ENCODE measurements around the gene TRIM31. TPM values are rescaled to one million over a fixed set of nuclear protein-coding genes. Genes with fewer than 3 reads are reported as not detected.
A peak's percentile ranks its signal among the peaks of the same experiment; 100 is the strongest.

Gene TRIM31
- polyA plus RNA-seq, 1 donor from 2014 or later = not detected

- Histone ChIP-seq H3K9ac (ENCODE audit: low read length) (no peak overlapping the region), H3K4me2 (ENCODE audit: low read length) (no peak overlapping the region)
These were observed 36.8 kb downstream of the TRIM31 start for GRCh38 chr6:30075790-30076732.

More at GRCh38 chr6:30075790-30076732, 36.8 kb downstream of the TRIM31 start:
- Histone ChIP-seq H3K36me3 (ENCODE audit: insufficient read depth, low read length) (no peaks in the 10 kb centered on the region), H3F3A (ENCODE audit: insufficient read depth, low read length, poor library complexity, severe bottlenecking) (no peaks in the 10 kb centered on the region), H3K4me3 (ENCODE audit: low read length) (peak overlapping the region; percentile 60), H2AFZ (ENCODE audit: low read depth, low read length) (no peak overlapping the region), H3K27me3 (ENCODE audit: insufficient read depth, low read depth, low read length) (peaks cover 83% of the 10 kb centered on the region), H3K79me2 (replicated peaks; ENCODE audit: insufficient read depth, low read length) (no peaks in the 10 kb centered on the region), H3K9me2 (ENCODE audit: insufficient read depth, low read length) (no peaks in the 10 kb centered on the region), H4K20me1 (ENCODE audit: insufficient read depth) (no peaks in the 10 kb centered on the region), H3K9me3 (ENCODE audit: low read length) (peaks cover 3% of the 10 kb centered on the region), H3K27ac (ENCODE audit: low read length) (no peak overlapping the region)
- TF ChIP-seq RAD21 (conservative IDR thresholded peaks at IDR 0.05) = no peak
- TF ChIP-seq EP300 (conservative IDR thresholded peaks at IDR 0.05; ENCODE audit: poor library complexity, severe bottlenecking) = no peak
- TF ChIP-seq CTCF (IDR thresholded peaks at IDR 0.05; ENCODE audit: poor library complexity, severe bottlenecking) = peak; percentile 19
- TF ChIP-seq TAF1 (IDR thresholded peaks at IDR 0.05; ENCODE audit: low read depth) = no peak
- no peak for TF ChIP-seq REST (IDR thresholded peaks at IDR 0.05; ENCODE audit: borderline replicate concordance)
- no peak for TF ChIP-seq EZH2 (IDR thresholded peaks at IDR 0.05; ENCODE audit: borderline replicate concordance, insufficient read depth, low read length, poor library complexity, severe bottlenecking)
- no peak for TF ChIP-seq SMC3 (conservative IDR thresholded peaks at IDR 0.05; ENCODE audit: poor library complexity)
- TF ChIP-seq MXI1 (conservative IDR thresholded peaks at IDR 0.05; ENCODE audit: poor library complexity, severe bottlenecking) = no peak

Measured in neural cell (in vitro differentiated cells).